HepG2 (cell line): Measurements from ENCODE around the gene NEDD4L. TPM values are rescaled to one million over a fixed set of nuclear protein-coding genes. Genes with fewer than 3 reads are reported as not detected.

Experiments
- GPN1 ChIP-seq: sonication (generic); formaldehyde crosslinking; IDR thresholded peaks from 2 replicates; pipeline ENCODE4 v1.5.1; 2020; ENCODE audit warnings: missing genetic modification reagents, borderline replicate concordance
- HMGXB3 ChIP-seq: sonication (generic); formaldehyde crosslinking; IDR thresholded peaks from 2 replicates; pipeline ENCODE4 v1.4.0; 2020; ENCODE audit warnings: missing genetic modification reagents, borderline replicate concordance
- KMT2B ChIP-seq: IDR thresholded peaks from 2 replicates; pipeline ENCODE4 v1.6.1; 2016; ENCODE audit warnings: missing genetic modification reagents, missing compliant biosample characterization
- MAF1 ChIP-seq: sonication (generic); formaldehyde crosslinking; IDR thresholded peaks from 2 replicates; pipeline ENCODE4 v1.5.0; 2020; ENCODE audit warnings: missing genetic modification reagents, borderline replicate concordance
- MED13 ChIP-seq: sonication (generic); formaldehyde crosslinking; IDR thresholded peaks from 2 replicates; pipeline ENCODE4 v1.5.0; 2020; ENCODE audit warnings: missing genetic modification reagents
- ZFP41 ChIP-seq: sonication (generic); formaldehyde crosslinking; IDR thresholded peaks from 2 replicates; pipeline ENCODE4 v1.4.0; 2020; ENCODE audit warnings: mild to moderate bottlenecking, missing genetic modification reagents, borderline replicate concordance
- ZNF143 ChIP-seq: sonication (generic); formaldehyde crosslinking; IDR thresholded peaks from 2 replicates; pipeline ENCODE4 v1.4.0; 2020; ENCODE audit warnings: missing genetic modification reagents
- ZNF276 ChIP-seq: sonication (generic); formaldehyde crosslinking; IDR thresholded peaks from 2 replicates; pipeline ENCODE4 v1.4.0; 2020; ENCODE audit warnings: mild to moderate bottlenecking, low read depth, missing genetic modification reagents
- ZNF407 ChIP-seq: sonication (generic); formaldehyde crosslinking; IDR thresholded peaks from one replicate; pipeline ENCODE4 v1.5.1; 2020; ENCODE audit warnings: mild to moderate bottlenecking, missing genetic modification reagents; ENCODE audit errors: not compliant biosample characterization
- ZNF543 ChIP-seq: sonication (generic); formaldehyde crosslinking; IDR thresholded peaks from 2 replicates; pipeline ENCODE4 v1.4.0; 2020; ENCODE audit warnings: mild to moderate bottlenecking, missing genetic modification reagents
- ZNF546 ChIP-seq: sonication (generic); formaldehyde crosslinking; conservative IDR thresholded peaks from 2 replicates; pipeline ENCODE4 v1.8.1; 2023; ENCODE audit warnings: mild to moderate bottlenecking, missing genetic modification reagents
- ZNF883 ChIP-seq: sonication (generic); formaldehyde crosslinking; IDR thresholded peaks from 2 replicates; pipeline ENCODE4 v1.5.1; 2020; ENCODE audit warnings: mild to moderate bottlenecking, missing genetic modification reagents; ENCODE audit errors: not compliant biosample characterization
- polyA plus RNA-seq, 8 experiments: library from polyadenylated mRNA; depleted of rRNA in 3 of 8; stranded (reverse) in 7 of 8; unstranded in 1 of 8; fragments of >200 nt; fragmentation: Illumina TruSeq in 4 of 8; extraction: Trizol in 4 of 8; gene quantifications; 2 replicates each; pipeline versions ENCODE4 v1.2.1 to v1.2.3, GENCODE V29; 2011 to 2016; ENCODE audit warnings: low read depth in 4 of 8, missing spikeins in 1 of 8, mixed read lengths in 1 of 8; ENCODE audit not compliant: insufficient read depth in 1 of 8
- total RNA-seq, 5 experiments: library from RNA; depleted of rRNA; stranded (reverse); fragments of >200 nt; fragmentation: Illumina TruSeq; extraction: Trizol; gene quantifications; 2 replicates each; pipeline ENCODE4 v1.2.3, GENCODE V29; 2016; ENCODE audit warnings: low read depth in 1 of 5

NEDD4L gene
- total and polyA plus RNA-seq, 2 of the 13 experiments (the other 11 are each of a cell fraction or from before 2014, with no cell fraction given) = 168 to 390 TPM

GRCh38 chr18:58402951-58403702 is 359.1 kb downstream of the NEDD4L start (continued):
- TF ChIP-seq ZNF407 (CRISPR knock-in tag) (peak; percentile 58), MED13 (peak; percentile 98), ZNF276 (CRISPR knock-in tag) (no peak), ZNF543 (CRISPR knock-in tag) (no peak), HMGXB3 (no peak), ZNF883 (CRISPR knock-in tag) (peak; percentile 93), ZFP41 (CRISPR knock-in tag) (no peak; the same call in 1 of the 2 replicates), GPN1 (CRISPR knock-in tag) (no peak), KMT2B (CRISPR knock-in tag) (no peak), MAF1 (CRISPR knock-in tag) (no peak), ZNF143 (peak; percentile 56; the same call in 1 of the 2 replicates), ZNF546 (CRISPR knock-in tag) (0 out of 2 replicates have a peak, but pooled peaks have one; percentile 58)
